AG09309 (cell line): Measurements from ENCODE around the gene HDHD2.
"Not testable (repeated sequence)": the region's sequence is repeated elsewhere in the genome, so short reads cannot be mapped to it uniquely, and the experiment has no call there.

Experiments used
- DNase-seq: peaks from one replicate; pipeline ENCODE4 v3.0.0-alpha.2; 2010; ENCODE audit warnings: low read depth
- H3K4me3 ChIP-seq: 2 replicates; pipeline ENCODE4 v1.5.1; 2011; ENCODE audit warnings: mild to moderate bottlenecking, low read depth, low read length, moderate library complexity; ENCODE audit not compliant: control insufficient read depth
- TF ChIP-seq, protein P1 (sequence below): IDR thresholded peaks from 2 replicates; pipeline ENCODE4 v1.5.1; 2011; ENCODE audit warnings: mild to moderate bottlenecking, low read depth, low read length, inconsistent platforms; ENCODE audit not compliant: insufficient read depth, control insufficient read depth; ENCODE audit errors: missing control alignments

Gene HDHD2, protein sequence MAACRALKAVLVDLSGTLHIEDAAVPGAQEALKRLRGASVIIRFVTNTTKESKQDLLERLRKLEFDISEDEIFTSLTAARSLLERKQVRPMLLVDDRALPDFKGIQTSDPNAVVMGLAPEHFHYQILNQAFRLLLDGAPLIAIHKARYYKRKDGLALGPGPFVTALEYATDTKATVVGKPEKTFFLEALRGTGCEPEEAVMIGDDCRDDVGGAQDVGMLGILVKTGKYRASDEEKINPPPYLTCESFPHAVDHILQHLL

DNA sequence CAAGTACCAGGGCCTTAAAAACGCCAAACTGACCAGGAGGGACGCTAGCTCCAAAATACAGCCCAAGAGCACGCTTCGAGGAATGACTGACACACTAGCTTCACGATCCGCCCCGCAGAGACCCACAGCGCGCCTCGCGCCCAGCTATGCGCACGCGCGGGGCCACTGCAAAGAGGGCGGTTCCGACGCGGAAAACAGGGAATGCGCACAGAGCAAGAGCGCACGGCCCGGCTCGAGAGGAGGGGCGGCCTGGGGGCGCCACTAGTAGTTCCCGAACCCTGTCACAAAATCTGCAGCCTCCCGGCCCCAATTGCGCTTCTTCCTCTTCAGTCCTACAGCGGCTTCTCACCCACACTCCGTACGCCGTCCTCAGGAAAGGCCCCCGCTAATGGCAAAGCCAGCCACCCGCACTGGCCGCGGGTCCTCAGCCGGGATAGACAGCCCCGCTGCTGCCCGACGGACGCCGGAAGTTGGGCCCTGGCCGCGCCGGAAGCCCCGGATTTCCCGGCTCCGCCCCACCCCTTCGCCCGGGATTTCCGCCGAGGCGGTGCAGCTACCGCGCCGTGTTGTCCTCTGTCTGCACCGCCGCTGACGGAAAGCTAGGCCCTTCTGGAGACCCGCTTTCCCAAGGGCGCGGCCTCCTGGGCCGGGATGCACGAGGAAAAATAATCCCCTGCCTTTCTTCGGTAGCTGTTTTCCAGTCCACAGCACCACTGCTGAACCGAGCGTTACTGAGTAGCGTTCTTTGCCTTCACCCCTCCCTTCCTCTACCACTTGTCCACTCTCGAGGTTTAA is at the start of gene HDHD2:
TSS of gene HDHD2 (minus strand) at position 472 of the 795 bp plus-strand sequence. CDS start 14,061 bp downstream, outside the sequence.
- TF ChIP-seq, protein P1, sequence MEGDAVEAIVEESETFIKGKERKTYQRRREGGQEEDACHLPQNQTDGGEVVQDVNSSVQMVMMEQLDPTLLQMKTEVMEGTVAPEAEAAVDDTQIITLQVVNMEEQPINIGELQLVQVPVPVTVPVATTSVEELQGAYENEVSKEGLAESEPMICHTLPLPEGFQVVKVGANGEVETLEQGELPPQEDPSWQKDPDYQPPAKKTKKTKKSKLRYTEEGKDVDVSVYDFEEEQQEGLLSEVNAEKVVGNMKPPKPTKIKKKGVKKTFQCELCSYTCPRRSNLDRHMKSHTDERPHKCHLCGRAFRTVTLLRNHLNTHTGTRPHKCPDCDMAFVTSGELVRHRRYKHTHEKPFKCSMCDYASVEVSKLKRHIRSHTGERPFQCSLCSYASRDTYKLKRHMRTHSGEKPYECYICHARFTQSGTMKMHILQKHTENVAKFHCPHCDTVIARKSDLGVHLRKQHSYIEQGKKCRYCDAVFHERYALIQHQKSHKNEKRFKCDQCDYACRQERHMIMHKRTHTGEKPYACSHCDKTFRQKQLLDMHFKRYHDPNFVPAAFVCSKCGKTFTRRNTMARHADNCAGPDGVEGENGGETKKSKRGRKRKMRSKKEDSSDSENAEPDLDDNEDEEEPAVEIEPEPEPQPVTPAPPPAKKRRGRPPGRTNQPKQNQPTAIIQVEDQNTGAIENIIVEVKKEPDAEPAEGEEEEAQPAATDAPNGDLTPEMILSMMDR: no peak
- peak within 1 kb of the TSS; percentile 64 for H3K4me3 ChIP-seq
- peak; percentile 8 for DNase-seq

DNA sequence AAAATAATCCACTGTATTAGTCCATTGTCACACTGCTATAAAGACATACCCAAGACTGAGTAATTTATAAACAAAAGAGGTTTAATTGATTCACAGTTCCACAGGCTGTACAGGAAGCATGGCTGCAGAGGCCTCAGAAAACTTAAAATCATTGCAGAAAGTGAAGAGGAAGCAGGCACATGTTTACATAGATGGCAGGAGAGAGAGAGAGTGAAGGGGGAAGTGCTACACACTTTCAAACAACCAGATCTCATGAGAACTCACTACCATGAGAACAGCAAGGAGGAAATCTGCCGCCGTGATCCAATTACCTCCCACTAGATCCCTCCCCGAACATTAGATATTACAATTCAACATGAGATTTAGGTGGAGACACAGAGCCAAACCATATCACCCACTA is 45.7 kb upstream of the HDHD2 start:
- DNase-seq, H3K4me3 ChIP-seq: not testable (repeated sequence)

DNA sequence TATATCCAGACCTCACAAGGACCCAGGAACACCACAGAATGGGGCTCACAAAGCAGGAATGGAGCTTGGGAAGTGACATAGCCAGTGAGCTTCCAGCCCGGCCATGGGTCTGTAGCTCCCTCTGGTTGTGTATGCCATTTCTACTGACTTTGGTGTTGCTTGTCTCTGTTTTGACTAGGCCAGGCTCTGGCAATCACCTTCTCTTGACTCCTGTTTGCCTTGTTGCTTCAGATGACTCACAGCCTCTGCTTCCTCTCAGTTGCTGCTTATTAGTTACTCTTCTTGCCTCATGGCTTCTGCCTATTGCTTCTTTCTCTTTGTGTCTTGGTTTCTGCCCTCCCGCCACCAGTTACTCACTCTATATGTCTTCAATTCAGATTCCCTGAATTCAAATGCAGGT is 41.7 kb upstream of the HDHD2 start:
- H3K4me3 ChIP-seq: no peak overlapping the region
- TF ChIP-seq, protein P1: no peak
- DNase-seq: no peak

DNA sequence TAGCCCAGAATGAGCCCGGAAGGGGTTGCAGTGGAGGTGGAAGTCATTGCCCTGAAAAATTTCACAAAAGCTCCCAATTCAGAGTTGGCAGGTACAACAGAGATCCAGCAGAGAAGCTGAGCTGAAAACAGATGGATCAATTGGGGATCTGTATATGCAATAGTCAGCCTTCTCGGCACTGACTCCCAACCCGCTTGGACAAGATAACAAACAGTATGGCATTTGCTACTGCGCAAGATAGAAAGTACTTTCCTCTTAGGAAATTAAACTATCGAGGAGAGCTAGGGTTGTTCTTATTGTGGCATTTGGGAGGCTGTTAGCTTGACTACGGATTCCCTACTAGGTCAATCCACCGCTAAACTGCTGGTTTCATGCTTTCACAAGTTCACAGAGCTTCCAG is 37.4 kb upstream of the HDHD2 start:
- no peak for DNase-seq
- no peak overlapping the region for H3K4me3 ChIP-seq
- TF ChIP-seq, protein P1: no peak

DNA sequence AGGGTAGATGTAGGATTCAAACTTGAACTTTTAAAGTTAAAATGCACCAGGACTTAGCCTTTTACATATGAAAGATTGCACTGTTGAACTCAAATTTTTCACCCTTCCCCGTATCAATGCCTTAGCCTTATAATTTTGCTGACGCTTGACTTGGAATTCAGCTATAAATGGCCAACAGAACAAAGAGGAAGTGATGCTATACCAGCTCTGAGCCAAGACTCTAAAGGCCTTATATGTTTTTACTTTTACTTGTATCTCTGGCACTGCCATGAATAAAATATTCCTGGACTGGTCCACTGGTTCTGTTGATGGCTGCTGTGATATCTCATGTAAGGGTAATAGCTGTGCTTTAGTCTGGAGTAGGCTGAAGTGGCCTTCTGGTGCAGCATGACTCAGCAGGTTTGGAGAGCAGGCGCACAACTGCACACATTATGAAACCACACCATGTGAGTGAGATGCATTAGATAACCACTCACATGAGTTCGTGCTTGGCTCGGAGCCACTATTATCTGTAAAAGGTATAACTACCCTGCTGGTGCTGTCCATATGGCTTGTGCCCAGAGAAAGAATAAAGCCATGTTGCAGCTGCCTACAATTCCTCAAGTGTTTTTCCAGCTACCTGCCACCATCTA is 34.2 kb upstream of the HDHD2 start:
- DNase-seq: peak; percentile 41
- no peak overlapping the region for H3K4me3 ChIP-seq
- TF ChIP-seq, protein P1: no peak

DNA sequence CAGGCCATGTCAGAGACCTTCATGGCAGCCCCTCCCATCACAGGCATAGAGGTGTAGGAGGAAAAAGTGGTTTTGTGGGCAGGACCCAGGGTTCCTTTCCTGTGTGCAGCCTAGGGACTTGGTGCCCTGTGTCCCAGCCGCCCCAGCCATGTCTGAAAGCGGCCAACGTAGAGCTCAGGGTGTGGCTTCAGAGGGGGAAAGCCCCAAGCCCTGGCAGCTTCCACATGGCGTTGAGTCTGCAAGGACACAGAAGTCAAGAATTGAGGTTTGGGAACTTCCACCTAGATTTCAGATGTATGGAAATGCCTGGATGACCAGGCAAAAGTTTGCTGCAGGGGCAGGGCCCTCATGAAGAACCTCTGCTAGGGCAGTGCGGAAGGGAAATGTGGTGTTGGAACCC is 31.9 kb upstream of the HDHD2 start:
- not testable (repeated sequence) for DNase-seq, H3K4me3 ChIP-seq

DNA sequence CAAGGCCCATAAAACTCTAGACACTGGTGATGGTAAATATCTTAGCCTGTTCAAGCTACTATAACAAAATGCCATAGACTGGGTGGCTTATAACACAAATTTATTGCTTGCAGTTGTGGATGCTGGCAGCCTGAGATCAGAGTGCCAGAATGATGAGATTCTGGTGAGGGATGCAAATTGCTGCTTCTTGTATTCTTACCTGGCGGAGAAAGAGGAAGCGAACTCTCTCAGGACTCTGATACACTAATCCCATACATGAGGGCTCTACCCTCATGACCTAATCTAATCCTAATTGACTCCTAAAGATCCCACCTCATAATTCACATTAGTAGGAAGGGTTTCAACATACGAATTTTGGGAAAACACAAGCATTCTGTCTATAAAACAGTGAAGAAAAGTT is 30.5 kb upstream of the HDHD2 start:
- no peak overlapping the region for H3K4me3 ChIP-seq
- no peak for DNase-seq
- TF ChIP-seq, protein P1: no peak
